GM18870 (cell line): ENCODE measurements around the gene CATSPER4.

Experiments
- ATAC-seq: cut with Tn5 transposase; IDR thresholded peaks from one replicate; pipeline ENCODE4 v1.9.1; 2021; ENCODE audit warnings: moderate library complexity; ENCODE audit not compliant: unreplicated experiment

The CATSPER4 gene

GRCh38 chr1:26190373-26190987, at the start of gene CATSPER4:
Gene CATSPER4 (plus strand): TSS chr1:26190602. CDS start chr1:26190628, 26 bp downstream.
- ATAC-seq = no peak

DNA sequence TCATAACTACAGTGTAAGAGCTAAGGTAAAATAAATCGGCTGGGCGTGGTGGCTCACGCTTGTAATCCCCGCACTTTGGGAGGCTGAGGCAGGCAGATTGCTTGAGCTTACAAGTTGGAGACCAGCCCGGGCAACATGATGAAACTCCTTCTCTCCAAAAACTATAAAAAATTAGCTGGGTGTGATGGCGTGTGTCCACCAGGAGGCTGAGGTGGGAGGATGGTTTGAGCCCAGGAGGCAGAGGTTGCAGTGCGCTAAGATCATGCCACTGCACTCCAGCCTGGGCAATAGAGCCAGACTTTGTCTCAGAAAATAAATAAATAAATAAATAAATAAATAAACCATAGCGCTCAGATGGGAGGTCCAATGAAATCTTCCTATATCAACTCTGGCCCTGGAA, 48.2 kb upstream of the CATSPER4 start:
- ATAC-seq = no peak

DNA sequence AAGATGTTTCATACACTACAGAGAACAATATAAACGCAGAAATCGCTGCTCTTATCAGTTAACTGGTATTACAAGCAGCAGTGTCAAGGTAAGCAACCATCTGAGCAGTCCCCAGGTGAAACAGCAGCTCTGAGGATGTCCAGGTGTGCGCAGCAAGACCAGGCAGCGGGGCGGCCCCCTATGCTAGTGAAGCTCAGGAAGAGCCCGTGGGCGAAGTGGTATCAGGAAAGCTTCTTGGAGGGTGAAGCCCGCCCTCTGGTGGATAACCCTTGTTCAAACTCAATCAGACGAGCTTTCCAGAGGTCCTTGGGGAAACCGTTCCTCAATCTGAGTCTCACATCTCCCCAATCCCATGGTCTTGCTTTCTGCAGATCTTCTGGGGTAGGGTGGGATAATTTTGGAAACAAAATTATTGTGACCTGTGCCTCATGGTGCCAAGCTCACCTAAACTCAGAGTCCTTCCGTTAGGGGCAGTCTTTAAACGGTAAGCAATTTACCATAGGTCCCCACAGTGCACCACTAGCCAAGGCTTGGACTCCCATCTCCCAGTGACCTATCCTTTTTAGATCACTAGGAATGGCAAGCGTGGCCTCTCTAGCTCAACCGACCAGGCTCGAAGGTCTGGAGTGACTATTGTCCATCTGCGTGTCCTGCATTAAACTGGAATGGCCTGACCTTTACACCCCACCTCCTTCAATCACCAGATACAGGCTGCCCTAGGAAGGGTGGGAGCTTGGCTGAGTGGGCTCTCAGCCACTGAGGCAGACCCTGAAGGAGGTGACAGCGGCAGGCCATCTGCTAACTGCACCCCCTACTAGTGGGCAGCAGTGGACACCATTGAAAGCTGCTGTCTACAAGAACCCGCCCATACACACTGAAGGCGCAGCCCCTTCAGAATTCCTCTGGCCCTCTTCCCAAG, 45.1 kb upstream of the CATSPER4 start:
- ATAC-seq = no peak

DNA sequence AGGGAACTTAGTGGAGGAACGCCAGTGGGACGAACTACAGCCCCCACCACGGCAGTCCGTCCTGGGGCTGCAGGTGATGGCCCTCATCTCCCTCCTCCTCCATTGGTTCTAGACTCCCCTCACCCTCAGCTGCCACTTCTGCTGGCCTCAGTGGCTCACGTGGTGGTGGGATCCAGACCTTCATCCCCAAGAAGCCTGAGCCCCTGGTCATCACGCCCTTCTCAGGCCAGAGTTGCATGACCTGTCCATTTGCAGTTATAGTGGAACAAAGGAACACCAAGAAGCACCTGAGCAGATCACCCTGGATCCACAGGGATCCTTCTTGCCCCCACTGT, 44.5 kb upstream of the CATSPER4 start:
- ATAC-seq = no peak

DNA sequence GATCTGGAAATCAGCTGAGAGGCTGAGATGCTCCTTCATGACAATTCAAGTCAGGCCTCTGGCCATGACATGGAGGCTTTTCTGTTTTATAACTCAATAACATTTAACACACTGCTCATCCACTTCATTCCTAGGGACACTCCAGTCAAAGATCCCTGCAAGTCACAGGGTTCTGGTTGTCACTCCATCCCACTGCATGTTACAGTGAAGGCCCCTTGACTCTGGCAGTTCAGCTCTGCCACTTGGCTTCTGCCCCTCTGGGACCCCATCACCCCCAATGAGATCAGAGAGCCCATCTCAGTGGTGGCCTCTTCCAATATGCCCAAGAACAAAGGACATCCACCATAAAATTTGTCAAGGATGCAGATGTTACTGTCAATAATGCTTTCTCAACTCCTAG, 41.5 kb upstream of the CATSPER4 start:
- no peak for ATAC-seq

- no peak for ATAC-seq
Observed at GRCh38 chr1:26153966-26154532, 36.4 kb upstream of the CATSPER4 start.

DNA sequence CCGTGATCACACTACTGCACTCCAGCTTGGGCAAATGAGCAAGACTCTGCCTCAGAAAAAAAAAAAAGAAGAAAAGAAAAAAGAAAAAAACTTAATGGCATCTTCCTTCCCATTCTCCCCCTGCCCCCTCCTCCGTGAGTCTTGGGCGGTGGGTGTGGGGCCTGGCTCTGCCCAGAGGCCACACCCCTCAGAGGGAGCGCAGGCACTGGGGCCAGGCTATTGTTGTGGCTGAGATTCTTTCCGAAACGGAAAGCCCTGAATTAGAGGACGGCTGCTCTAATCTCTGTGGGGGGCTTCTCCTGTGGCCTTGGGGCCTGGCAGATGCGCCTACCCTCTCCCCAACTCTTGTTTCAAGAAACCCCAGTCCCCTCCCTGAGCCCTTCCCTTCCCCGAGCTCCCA, 35.7 kb upstream of the CATSPER4 start:
- ATAC-seq = no peak

- ATAC-seq = no peak
Observed at GRCh38 chr1:26155370-26156284, 34.8 kb upstream of the CATSPER4 start.

DNA sequence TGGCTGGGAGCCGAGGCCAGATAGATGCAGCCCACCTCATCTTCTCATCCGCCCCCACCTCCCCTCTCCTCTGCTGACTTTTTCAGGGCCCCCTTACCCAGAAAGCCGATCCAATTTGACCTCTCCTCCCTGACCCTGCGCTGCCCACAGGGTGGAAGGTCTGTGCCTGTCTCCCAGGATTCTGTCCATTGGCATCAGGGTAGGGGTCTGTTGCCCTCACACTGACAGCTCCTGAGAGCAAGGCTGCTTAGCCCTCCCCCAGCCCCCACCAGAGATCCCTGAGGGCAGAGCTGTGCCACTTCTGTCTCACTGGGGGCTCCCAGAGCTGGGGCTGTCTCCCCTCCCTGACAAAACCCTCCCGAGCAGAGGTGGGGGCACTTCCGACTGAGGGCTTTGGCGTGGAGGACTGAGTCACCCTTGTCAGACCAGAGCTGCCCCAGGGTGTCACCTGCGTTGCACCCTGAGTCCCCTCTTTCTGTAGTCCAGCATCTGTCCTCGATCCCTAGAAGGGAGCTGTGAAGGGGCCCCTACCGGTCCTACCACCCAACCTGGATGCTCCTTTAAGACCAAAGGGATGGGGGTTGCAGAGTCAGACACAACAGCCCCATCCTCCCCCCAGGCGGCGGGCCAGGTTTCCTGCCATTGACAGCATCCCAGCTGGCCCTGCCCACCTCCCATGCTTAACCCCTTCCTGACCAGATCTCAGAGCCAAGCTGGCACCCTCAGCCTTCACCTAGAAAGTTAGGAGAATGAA, 33.9 kb upstream of the CATSPER4 start:
- ATAC-seq = no peak

DNA sequence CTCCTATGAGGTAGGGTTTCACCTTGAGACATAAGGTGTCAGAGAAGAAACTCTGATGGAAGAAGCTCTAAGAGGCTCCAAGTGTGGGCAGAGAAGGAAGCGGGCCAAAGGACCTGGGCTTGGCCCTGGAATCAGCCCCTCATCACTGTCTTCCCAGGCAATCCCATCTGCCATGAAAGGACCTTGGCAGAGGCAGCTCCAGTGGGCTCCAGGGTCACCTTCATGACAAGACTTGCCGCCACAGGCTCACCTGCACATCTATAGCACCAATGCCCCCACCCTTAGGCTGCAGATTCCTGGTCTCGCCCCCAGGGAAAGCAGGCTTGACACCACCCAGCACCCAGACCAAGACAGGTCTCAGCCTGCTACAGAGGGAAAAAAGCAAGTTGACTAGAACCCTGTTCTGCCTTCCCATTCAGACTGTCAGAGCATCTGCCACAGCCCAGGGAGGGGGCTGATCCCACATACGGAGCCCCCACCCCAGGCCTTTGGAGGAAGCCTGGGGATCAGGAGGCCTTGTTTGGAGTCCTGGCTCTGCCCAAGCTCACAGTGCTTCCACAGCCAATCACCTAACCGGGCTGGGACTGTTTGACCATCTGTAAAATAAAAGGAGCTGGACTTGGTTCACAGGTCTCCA, 32.0 kb upstream of the CATSPER4 start:
- ATAC-seq = no peak

GRCh38 chr1:26158908-26159742, 31.3 kb upstream of the CATSPER4 start, which contains the start of gene FAM110D:
Gene FAM110D (plus strand): TSS chr1:26159079. CDS start chr1:26161292, 2,213 bp downstream.
- no peak for ATAC-seq

DNA sequence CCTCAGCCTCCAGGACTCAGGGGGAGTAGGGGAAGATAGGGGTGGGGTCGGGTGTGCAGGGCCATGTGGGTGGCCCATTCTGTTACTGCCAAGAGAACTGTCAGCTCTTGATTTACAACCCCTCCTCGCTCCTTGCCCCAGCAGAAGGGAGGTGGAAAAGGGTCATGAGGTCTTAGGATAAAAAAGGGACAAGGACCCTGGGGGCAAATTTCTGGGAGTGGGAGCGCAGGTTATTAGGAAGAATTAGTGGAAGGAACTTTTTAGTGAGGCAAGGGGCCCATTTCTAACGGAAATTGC, 30.7 kb upstream of the CATSPER4 start:
- ATAC-seq = no peak

GRCh38 chr1:26160527-26161414, 29.6 kb upstream of the CATSPER4 start:
- no peak for ATAC-seq

GRCh38 chr1:26161415-26162219, 28.8 kb upstream of the CATSPER4 start:
- no peak for ATAC-seq

- ATAC-seq = no peak
Observed at GRCh38 chr1:26162220-26162709, 28.1 kb upstream of the CATSPER4 start.

- no peak for ATAC-seq
Observed at GRCh38 chr1:26163684-26164035, 26.7 kb upstream of the CATSPER4 start.
